AG04450 (cell line): ENCODE results near the gene ADAP2. TPM values are rescaled to one million over a fixed set of nuclear protein-coding genes. Genes with fewer than 3 reads are reported as not detected.
"Not testable (repeated sequence)": the region's sequence is repeated elsewhere in the genome, so short reads cannot be mapped to it uniquely, and the experiment has no call there.

Experiments
- CTCF ChIA-PET: fragments of 300-600, 350-600 bp; formaldehyde crosslinking; extraction: SDS; loops from one replicate; lab custom pipeline; 2022; ENCODE audit warnings: antibody characterized with exemption, inconsistent platforms; lab: Charles Lee
- POLR2A ChIA-PET: fragments of 350-600 bp; formaldehyde crosslinking; extraction: SDS; loops from one replicate; lab custom pipeline; 2021; ENCODE audit warnings: antibody characterized with exemption, inconsistent platforms; lab: Yijun Ruan, JAX
- DNase-seq: peaks from one replicate; pipeline ENCODE4 v3.0.0-alpha.2; 2011; ENCODE audit warnings: low read depth, low spot score
- H3K27ac ChIP-seq: one replicate; pipeline ENCODE4 v1.5.1; 2012; ENCODE audit warnings: low read depth, low read length, control low read depth
- H3K27me3 ChIP-seq: one replicate; pipeline ENCODE4 v1.6.0; 2012; ENCODE audit warnings: low read length; ENCODE audit not compliant: control insufficient read depth, insufficient read depth
- H3K4me3 ChIP-seq: 2 replicates; pipeline ENCODE4 v1.5.1; 2011; ENCODE audit warnings: mild to moderate bottlenecking, low read depth, low read length, control low read depth
- H3K9me3 ChIP-seq: 2 replicates; pipeline ENCODE4 v1.5.1; 2012; ENCODE audit warnings: low read length; ENCODE audit not compliant: control insufficient read depth, insufficient read depth
- CTCF ChIP-seq: IDR thresholded peaks from 2 replicates; pipeline ENCODE4 v1.5.1; 2011; ENCODE audit warnings: low read depth, low read length, control low read depth, inconsistent platforms
- polyA plus RNA-seq: library from polyadenylated mRNA; depleted of rRNA; stranded (reverse); fragments of >200 nt; gene quantifications from 2 replicates; pipeline ENCODE4 v1.2.3, GENCODE V29; 2011

ADAP2 gene
- polyA plus RNA-seq, 1 experiment = 1.4 TPM

GRCh38 chr17:30924341-30924740 lies 2.6 kb downstream of the ADAP2 start:
- Histone ChIP-seq H3K4me3 (no peak overlapping the region), H3K27me3 (peaks cover 17% of the 10 kb centered on the region), H3K9me3 (no peaks in the 10 kb centered on the region), H3K27ac (no peak overlapping the region)
- no peak for TF ChIP-seq CTCF
- CTCF ChIA-PET = no interaction called here
- POLR2A ChIA-PET = no interaction called here
- DNase-seq = no peak

- H3K4me3 ChIP-seq = no peak overlapping the region
- H3K9me3 ChIP-seq = no peaks in the 10 kb centered on the region
- H3K27ac ChIP-seq = no peak overlapping the region
- DNase-seq = no peak
- POLR2A ChIA-PET = no interaction called here
- CTCF ChIA-PET = no interaction called here
- H3K27me3 ChIP-seq = peaks cover 17% of the 10 kb centered on the region
- no peak for TF ChIP-seq CTCF
Measured at GRCh38 chr17:30926516-30926915, 4.8 kb downstream of the ADAP2 start.

GRCh38 chr17:30927756-30928155 lies 6.0 kb downstream of the ADAP2 start:
- DNase-seq = no peak
- POLR2A ChIA-PET = interaction anchor here (0.7 kb wide), 1 partner anchor 23 kb away, joined by 6 read pairs; no protein-coding TSS in a partner anchor
- Histone ChIP-seq H3K9me3 (no peaks in the 10 kb centered on the region), H3K4me3 (no peak overlapping the region), H3K27me3 (peaks cover 14% of the 10 kb centered on the region), H3K27ac (no peak overlapping the region)
- no peak for TF ChIP-seq CTCF
- CTCF ChIA-PET = interaction anchor here (0.6 to 0.7 kb wide), 2 partner anchors 70 to 503 kb away, joined by 3 to 7 read pairs; no protein-coding TSS in a partner anchor

GRCh38 chr17:30928584-30928983 lies 6.8 kb downstream of the ADAP2 start:
- Histone ChIP-seq H3K4me3 (no peak overlapping the region), H3K27ac (no peak overlapping the region), H3K27me3 (peaks cover 10% of the 10 kb centered on the region), H3K9me3 (no peaks in the 10 kb centered on the region)
- POLR2A ChIA-PET = no interaction called here
- no peak for TF ChIP-seq CTCF
- CTCF ChIA-PET = interaction anchor here (0.5 to 0.7 kb wide), 2 partner anchors 10 to 502 kb away, joined by 5 to 7 read pairs; no protein-coding TSS in a partner anchor
- no peak for DNase-seq

GRCh38 chr17:30929081-30929633 lies 7.4 kb downstream of the ADAP2 start:
- H3K9me3 ChIP-seq = no peaks in the 10 kb centered on the region
- H3K27me3 ChIP-seq = peaks cover 5% of the 10 kb centered on the region
- ChIA-PET POLR2A (no interaction called here), CTCF (interaction anchor here (0.5 to 0.6 kb wide), 2 partner anchors 10 to 16 kb away, joined by 5 read pairs; no protein-coding TSS in a partner anchor)
- TF ChIP-seq CTCF = no peak
- DNase-seq = no peak
- no peak overlapping the region for H3K27ac ChIP-seq
- no peak overlapping the region for H3K4me3 ChIP-seq

- DNase-seq, H3K4me3 ChIP-seq, H3K27ac ChIP-seq, POLR2A ChIA-PET, CTCF ChIA-PET, H3K9me3 ChIP-seq, H3K27me3 ChIP-seq: not testable (repeated sequence)
Measured at GRCh38 chr17:30929861-30930260, 8.1 kb downstream of the ADAP2 start.
